Loucy (cell line): ENCODE data around the gene CCDC171.

Experiments
- CTCF ChIP-seq: fragments of 200-600 bp; sonication (generic); conservative IDR thresholded peaks from 2 replicates; pipeline ENCODE4 v1.5.1; 2014; ENCODE audit warnings: mild to moderate bottlenecking, antibody characterized with exemption, low read length
- EZH2phosphoT487 ChIP-seq: fragments of 200-600 bp; IDR thresholded peaks from 2 replicates; pipeline ENCODE4 v1.6.1; 2018; ENCODE audit warnings: antibody characterized with exemption, mild to moderate bottlenecking, moderate library complexity, borderline replicate concordance

GRCh38 chr9:15635752-15636151 lies 82.9 kb downstream of the CCDC171 start:
- TF ChIP-seq CTCF (no peak), EZH2phosphoT487 (no peak)
